Measurements from ENCODE around the gene RAPGEF6.

DNA sequence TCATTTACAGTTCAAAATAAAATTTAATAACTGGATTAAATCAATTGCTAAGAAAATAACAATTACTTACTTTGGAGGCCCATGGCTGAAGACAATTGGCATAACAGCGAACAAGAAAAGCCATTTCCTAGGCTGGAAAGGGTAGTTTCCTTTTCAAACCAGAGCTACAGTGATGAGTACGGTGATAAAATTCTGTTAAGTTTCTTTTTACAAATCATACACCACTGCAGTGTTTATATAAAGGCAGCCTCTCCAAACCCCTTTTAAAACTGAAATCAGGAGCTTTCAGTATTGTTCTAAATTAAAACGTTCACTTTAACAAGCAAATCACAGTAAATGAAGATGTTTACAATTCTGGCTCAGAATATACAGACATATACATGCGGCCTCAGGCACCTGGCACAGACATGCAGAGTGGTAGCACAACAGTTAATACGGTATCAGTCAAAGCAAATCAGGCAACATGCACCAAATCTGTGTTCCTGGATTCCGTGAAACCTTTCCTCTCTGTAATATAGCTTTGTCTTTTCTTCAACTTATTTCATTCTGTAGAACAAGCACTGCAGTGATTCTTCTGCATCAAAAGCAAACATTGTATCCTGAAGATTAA, 102.9 kb downstream of the RAPGEF6 start:
- TF ChIP-seq, protein P1, sequence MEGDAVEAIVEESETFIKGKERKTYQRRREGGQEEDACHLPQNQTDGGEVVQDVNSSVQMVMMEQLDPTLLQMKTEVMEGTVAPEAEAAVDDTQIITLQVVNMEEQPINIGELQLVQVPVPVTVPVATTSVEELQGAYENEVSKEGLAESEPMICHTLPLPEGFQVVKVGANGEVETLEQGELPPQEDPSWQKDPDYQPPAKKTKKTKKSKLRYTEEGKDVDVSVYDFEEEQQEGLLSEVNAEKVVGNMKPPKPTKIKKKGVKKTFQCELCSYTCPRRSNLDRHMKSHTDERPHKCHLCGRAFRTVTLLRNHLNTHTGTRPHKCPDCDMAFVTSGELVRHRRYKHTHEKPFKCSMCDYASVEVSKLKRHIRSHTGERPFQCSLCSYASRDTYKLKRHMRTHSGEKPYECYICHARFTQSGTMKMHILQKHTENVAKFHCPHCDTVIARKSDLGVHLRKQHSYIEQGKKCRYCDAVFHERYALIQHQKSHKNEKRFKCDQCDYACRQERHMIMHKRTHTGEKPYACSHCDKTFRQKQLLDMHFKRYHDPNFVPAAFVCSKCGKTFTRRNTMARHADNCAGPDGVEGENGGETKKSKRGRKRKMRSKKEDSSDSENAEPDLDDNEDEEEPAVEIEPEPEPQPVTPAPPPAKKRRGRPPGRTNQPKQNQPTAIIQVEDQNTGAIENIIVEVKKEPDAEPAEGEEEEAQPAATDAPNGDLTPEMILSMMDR (IDR thresholded peaks at IDR 0.05) = no peak
- no peak for TF ChIP-seq POLR2AphosphoS5 (IDR thresholded peaks at IDR 0.05)
- TF ChIP-seq POLR2A (IDR thresholded peaks at IDR 0.05) = no peak
